SH-SY5Y (cell line): Measurements from ENCODE around the gene DDX54.

Experiments used
- GATA2 ChIP-seq: IDR thresholded peaks from 2 replicates; pipeline ENCODE4 v1.6.1; 2011; ENCODE audit warnings: mild to moderate bottlenecking, low read depth, low read length
- GATA3 ChIP-seq: IDR thresholded peaks from 2 replicates; pipeline ENCODE4 v1.6.1; 2011; ENCODE audit warnings: low read depth, mild to moderate bottlenecking, low read length, moderate library complexity

GRCh38 chr12:113231235-113232088 lies 46.2 kb upstream of the DDX54 start:
- TF ChIP-seq GATA3 (no peak), GATA2 (no peak)
